H4 (cell line): ENCODE results near the gene KPNB1. TPM values are rescaled to one million over a fixed set of nuclear protein-coding genes. Genes with fewer than 3 reads are reported as not detected.

Source experiments
- DNase-seq: peaks from one replicate; pipeline ENCODE4 v3.0.0-alpha.2; 2015; ENCODE audit warnings: low spot score
- total RNA-seq: library from RNA; depleted of rRNA; stranded (reverse); fragments of >200 nt; shearing (Covaris generic); gene quantifications from 2 replicates; pipeline ENCODE4 v1.2.3, GENCODE V29; 2014

The KPNB1 gene
- total RNA-seq, 1 experiment from 2014 or later = 436 TPM

- no peak for DNase-seq
Measured at GRCh38 chr17:47711366-47712099, 61.8 kb downstream of the KPNB1 start.

- DNase-seq = no peak
Measured at GRCh38 chr17:47712330-47713023, 62.8 kb downstream of the KPNB1 start.

GRCh38 chr17:47713980-47714700 is 64.4 kb downstream of the KPNB1 start:
- no peak for DNase-seq

GRCh38 chr17:47714773-47715396 is 65.2 kb downstream of the KPNB1 start:
- no peak for DNase-seq

GRCh38 chr17:47715669-47716325 is 66.1 kb downstream of the KPNB1 start:
- DNase-seq = no peak

GRCh38 chr17:47716375-47716774 is 66.7 kb downstream of the KPNB1 start:
- no peak for DNase-seq

- no peak for DNase-seq
Measured at GRCh38 chr17:47717261-47717697, 67.6 kb downstream of the KPNB1 start.

GRCh38 chr17:47717979-47718621 is 68.4 kb downstream of the KPNB1 start:
- peak; percentile 71 for DNase-seq

- DNase-seq = no peak
Measured at GRCh38 chr17:47718634-47719405, 69.1 kb downstream of the KPNB1 start.

- peak; percentile 88 for DNase-seq
Measured at GRCh38 chr17:47719411-47720152, 69.9 kb downstream of the KPNB1 start.

GRCh38 chr17:47720196-47720595 is 70.5 kb downstream of the KPNB1 start:
- no peak for DNase-seq

GRCh38 chr17:47720754-47721533 is 71.2 kb downstream of the KPNB1 start:
- peak; percentile 80 for DNase-seq

GRCh38 chr17:47721725-47722124 is 72.0 kb downstream of the KPNB1 start:
- DNase-seq = no peak

GRCh38 chr17:47724705-47725104 is 75.0 kb downstream of the KPNB1 start:
- no peak for DNase-seq

- no peak for DNase-seq
Measured at GRCh38 chr17:47725446-47726111, 75.9 kb downstream of the KPNB1 start.

GRCh38 chr17:47726796-47727703 is 77.3 kb downstream of the KPNB1 start:
- no peak for DNase-seq

- no peak for DNase-seq
Measured at GRCh38 chr17:47727704-47728036, 78.0 kb downstream of the KPNB1 start.
